Aorta (tissue), 5 donors: Measurements from ENCODE around the gene SLC25A26. TPM values are rescaled to one million over a fixed set of nuclear protein-coding genes. Genes with fewer than 3 reads are reported as not detected.

Experiments
- ATAC-seq: fragments of 200-7000 bp; cut with Tn5 transposase; one replicate; pipeline ENCODE4 v1.9.1; 2022; ENCODE audit warnings: moderate library complexity; ENCODE audit not compliant: low FRiP score
- DNase-seq, 2 donors: peaks; one replicate each; pipeline ENCODE4 v3.0.0-alpha.2; 2020
- H3K27ac ChIP-seq, 2 donors: one replicate each; pipeline ENCODE4 v1.5.1; 2013; ENCODE audit warnings: low read length in 2 of 2, mild to moderate bottlenecking in 2 of 2, moderate library complexity in 2 of 2, control low read depth in 1 of 2, inconsistent platforms in 1 of 2, low read depth in 1 of 2
- H3K27me3 ChIP-seq, 2 donors: one replicate each; pipeline ENCODE4 v1.6.1; 2013; ENCODE audit warnings: control low read depth in 1 of 2, low read length in 1 of 2, mild to moderate bottlenecking in 1 of 2, moderate library complexity in 1 of 2; ENCODE audit not compliant: insufficient read depth in 2 of 2, control insufficient read depth in 1 of 2
- H3K36me3 ChIP-seq, 2 donors: one replicate each; pipeline ENCODE4 v1.6.1; 2013; ENCODE audit warnings: control low read depth in 1 of 2, low read length in 1 of 2, mild to moderate bottlenecking in 1 of 2; ENCODE audit not compliant: insufficient read depth in 2 of 2, control insufficient read depth in 1 of 2
- H3K4me1 ChIP-seq, 2 donors: one replicate each; pipeline ENCODE4 v1.6.1; 2013; ENCODE audit warnings: low read length in 2 of 2, control low read depth in 1 of 2, mild to moderate bottlenecking in 1 of 2, moderate library complexity in 1 of 2; ENCODE audit not compliant: insufficient read depth in 2 of 2, control insufficient read depth in 1 of 2
- H3K4me3 ChIP-seq, 2 donors: one replicate each; pipeline ENCODE4 v1.5.1; 2013; ENCODE audit warnings: low read length in 2 of 2, control low read depth in 1 of 2, mild to moderate bottlenecking in 1 of 2
- H3K9me3 ChIP-seq: one replicate; pipeline ENCODE4 v1.6.1; 2013; ENCODE audit warnings: mild to moderate bottlenecking, low read length; ENCODE audit not compliant: control insufficient read depth
- WGBS, 2 donors: extraction: QIAGEN DNeasy Blood & Tissue Kit; methylation state at CpG; one replicate each; pipeline ENCODE4 v1.1.7; 2013; 5-methylcytosine and 5-hydroxymethylcytosine counted together
- intact Hi-C, 2 donors: fragments of 100-400 bp; cut with DNase I; formaldehyde crosslinking; loops; one replicate each; pipeline versions ENCODE4 v1.14.2 to v1.15.0; 2022
- polyA plus RNA-seq, 2 donors: library from polyadenylated mRNA; stranded (reverse); fragments of 200-250 nt; gene quantifications; one replicate each; pipeline ENCODE4 v1.2.3, GENCODE V29; 2013
- total RNA-seq, 2 donors: library from RNA; stranded (reverse); fragmentation: NEBNext Ultra II Directional; extraction: Animal tissue kit (Norgen Biotek cat#: 25700); gene quantifications; one replicate each; pipeline ENCODE4 v1.2.1, GENCODE V29; 2021
- donor health status: healthy with polysubstance abuse.
- donor health status: Bipolar disorder and iron deficiency.
- donor health status: DM: no; HTN: no; CAD: no.
- donor health status: DM: no; HTN: no; CAD: no.
- donor health status: DM: yes; HTN: yes; CAD: no.

SLC25A26 gene
- total and polyA plus RNA-seq, 4 donors: 14.9 to 17.5 (median 16.7) TPM

DNA sequence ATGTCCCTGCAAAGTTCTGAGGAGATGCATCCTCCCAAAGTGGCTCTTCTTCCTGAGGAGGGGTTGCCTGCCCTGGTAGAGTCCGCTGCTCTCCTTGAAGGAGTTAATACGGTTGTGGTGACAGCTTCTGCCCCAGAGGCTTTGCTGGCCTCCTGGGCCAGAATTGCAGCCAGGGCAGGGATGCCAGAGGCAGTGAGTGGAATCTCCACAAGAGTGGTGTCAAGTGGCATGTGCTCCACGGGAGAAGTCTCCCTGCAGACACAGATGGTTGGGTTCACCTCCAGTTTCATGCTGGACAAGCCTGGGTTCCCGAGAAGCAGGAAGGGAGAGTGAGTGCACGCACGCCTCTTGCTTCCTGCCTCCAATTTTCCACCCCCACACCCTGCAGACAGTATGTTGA, 105.5 kb downstream of the SLC25A26 start:
- Histone ChIP-seq H3K36me3 (no peaks in the 10 kb centered on the region), H3K27me3 (no peaks in the 10 kb centered on the region), H3K27ac (no peak overlapping the region), H3K4me3 (no peak overlapping the region), H3K9me3 (peaks cover 2% of the 10 kb centered on the region), H3K4me1 (no peaks in the 10 kb centered on the region)
- intact Hi-C loops: no loop called here
- ATAC-seq (no peak), DNase-seq (no peak)
- 94% methylated on average over 6 of the region's 6 CpGs for WGBS, 2 donors

DNA sequence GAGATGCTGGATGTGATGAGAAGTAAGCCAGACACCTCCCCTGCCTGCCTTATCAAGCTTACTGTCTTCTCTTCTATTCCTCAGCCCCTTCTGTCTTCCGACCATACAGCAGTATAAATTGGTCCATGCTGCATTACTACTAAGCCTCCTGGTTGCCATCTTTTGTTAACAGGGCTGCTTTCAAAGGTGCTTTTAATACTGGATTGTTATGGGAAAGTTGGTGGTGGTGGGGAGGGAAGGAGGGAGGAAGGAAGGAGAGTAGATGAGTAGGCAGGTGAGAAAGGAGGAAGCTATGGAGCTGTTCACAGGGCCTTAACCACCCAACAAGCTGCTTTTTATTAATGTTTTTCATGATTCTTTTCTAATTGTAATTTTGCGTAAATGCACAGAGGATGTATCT, 114.9 kb downstream of the SLC25A26 start:
- Histone ChIP-seq H3K27me3 (no peaks in the 10 kb centered on the region), H3K9me3 (no peaks in the 10 kb centered on the region), H3K4me3 (no peak overlapping the region), H3K36me3 (no peaks in the 10 kb centered on the region), H3K4me1 (no peaks in the 10 kb centered on the region), H3K27ac (no peak overlapping the region)
- ATAC-seq (no peak), DNase-seq (no peak)
- intact Hi-C loops: no loop called here
- WGBS, 2 donors: 98 to 99% methylated on average over 2 of the region's 2 CpGs

DNA sequence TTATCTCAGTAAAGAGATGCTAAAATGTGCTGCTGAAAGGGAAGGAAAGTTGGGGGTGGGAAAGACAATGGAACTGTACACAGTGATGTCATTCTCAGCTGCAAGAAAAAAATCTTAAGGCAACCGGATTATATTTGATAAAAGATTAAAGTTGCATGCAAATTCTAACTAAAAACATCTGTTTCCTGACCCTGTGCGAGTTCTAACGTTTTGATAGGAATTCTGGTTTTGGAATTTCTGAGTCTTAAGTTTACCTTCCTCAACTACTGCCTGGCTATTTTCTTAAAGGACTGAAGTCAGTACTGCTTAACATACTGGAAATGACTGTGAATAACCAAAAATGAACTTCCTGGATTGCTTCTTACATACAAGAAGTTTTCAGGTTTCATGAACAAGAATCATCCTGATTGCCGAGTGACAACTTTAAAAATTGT, 115.5 kb downstream of the SLC25A26 start:
- H3K4me3 ChIP-seq: no peak overlapping the region
- WGBS, 2 donors: 9 to 10% methylated on average over 4 of the region's 4 CpGs
- no peaks in the 10 kb centered on the region for H3K27me3 ChIP-seq
- no peaks in the 10 kb centered on the region for H3K9me3 ChIP-seq
- ATAC-seq (no peak), DNase-seq (no peak)
- H3K4me1 ChIP-seq: no peaks in the 10 kb centered on the region
- no peaks in the 10 kb centered on the region for H3K36me3 ChIP-seq
- no peak overlapping the region for H3K27ac ChIP-seq
- intact Hi-C loops: no loop called here

DNA sequence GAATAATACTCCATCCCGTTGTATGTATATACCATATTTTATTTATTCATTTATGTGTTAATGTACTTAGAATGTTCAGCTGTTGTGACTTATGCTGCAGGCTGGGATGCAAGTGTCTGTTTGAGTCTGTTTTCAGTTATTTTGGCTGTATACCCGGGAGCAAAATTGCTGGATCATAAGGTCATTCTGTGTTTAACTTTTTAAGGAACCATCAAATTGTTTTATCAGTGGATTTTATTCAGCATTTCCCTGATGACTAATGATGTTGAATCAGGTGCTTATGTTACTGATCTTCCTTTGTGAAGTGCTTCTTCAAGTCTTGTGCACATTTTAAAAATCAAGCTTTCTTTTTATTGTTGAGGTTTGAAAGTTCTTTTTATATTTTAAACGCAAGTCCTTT, 118.1 kb downstream of the SLC25A26 start:
- intact Hi-C loops: no loop called here
- ATAC-seq (no peak), DNase-seq (no peak)
- H3K4me1 ChIP-seq: no peaks in the 10 kb centered on the region
- H3K4me3 ChIP-seq: no peak overlapping the region
- H3K27ac ChIP-seq: no peak overlapping the region
- no peaks in the 10 kb centered on the region for H3K27me3 ChIP-seq
- H3K9me3 ChIP-seq: no peaks in the 10 kb centered on the region
- H3K36me3 ChIP-seq: no peaks in the 10 kb centered on the region
- 83% methylated on average over 3 of the region's 3 CpGs for WGBS, 2 donors

DNA sequence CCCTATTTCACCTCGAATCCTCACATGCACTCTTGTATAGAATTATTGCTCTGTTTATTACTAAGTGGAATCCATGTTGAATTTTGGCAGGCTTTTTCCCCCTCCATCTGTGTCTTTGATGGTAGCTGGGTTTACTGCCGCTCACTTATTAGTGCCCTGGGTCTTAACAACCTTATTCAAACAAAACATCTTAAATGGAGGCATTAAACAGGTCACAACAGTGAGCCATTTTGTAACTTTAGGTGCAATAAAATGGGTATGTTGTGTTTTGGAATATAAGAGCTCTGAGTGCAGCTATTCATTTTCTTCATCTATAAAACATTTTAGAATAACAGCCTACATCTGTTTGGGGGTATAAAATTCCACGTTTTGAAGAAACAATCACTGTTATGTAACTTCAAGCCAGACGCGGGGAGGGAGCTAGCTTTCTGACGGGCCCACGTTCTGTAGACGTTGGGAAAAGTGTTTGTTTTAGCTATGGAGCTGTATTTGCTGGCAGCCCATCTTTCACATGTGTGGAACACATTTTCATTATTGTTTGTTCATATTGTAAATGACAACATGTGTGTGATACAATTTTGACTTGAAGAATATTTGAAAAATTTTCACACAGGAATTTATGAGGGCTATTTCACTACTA, 122.0 kb downstream of the SLC25A26 start:
- no peak overlapping the region for H3K27ac ChIP-seq
- no peak overlapping the region for H3K4me3 ChIP-seq
- ATAC-seq (no peak), DNase-seq (no peak)
- 79 to 82% methylated on average over 8 of the region's 8 CpGs for WGBS, 2 donors
- no peaks in the 10 kb centered on the region for H3K27me3 ChIP-seq
- H3K4me1 ChIP-seq: no peaks in the 10 kb centered on the region
- no peaks in the 10 kb centered on the region for H3K9me3 ChIP-seq
- no peaks in the 10 kb centered on the region for H3K36me3 ChIP-seq
- intact Hi-C loops: no loop called here

DNA sequence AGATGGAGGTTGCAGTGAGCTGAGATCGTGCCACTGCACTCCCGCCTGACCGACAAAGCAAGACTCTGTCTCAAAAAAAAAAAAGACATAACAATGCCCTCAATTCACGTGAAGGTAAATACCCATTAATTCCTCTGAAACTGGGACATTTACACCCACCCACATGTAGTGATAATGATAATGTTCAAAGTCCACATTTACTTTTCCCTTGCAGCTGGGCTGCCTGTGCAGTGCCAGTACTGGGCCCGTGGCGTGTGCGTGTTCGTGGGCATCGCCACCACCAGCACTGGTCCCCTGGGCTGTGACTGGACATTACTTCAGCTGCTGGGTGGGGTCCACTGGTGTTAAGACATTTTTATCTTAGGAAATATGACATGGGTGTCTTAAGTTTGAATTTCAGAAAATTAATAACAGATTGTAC, 123.6 kb downstream of the SLC25A26 start:
- WGBS, 2 donors: 96 to 98% methylated on average over 9 of the region's 9 CpGs
- DNase-seq (no peak), ATAC-seq (no peak)
- Histone ChIP-seq H3K27me3 (no peaks in the 10 kb centered on the region), H3K36me3 (no peaks in the 10 kb centered on the region), H3K4me3 (no peak overlapping the region), H3K27ac (no peak overlapping the region), H3K4me1 (no peaks in the 10 kb centered on the region), H3K9me3 (no peaks in the 10 kb centered on the region)
- intact Hi-C loops: no loop called here

DNA sequence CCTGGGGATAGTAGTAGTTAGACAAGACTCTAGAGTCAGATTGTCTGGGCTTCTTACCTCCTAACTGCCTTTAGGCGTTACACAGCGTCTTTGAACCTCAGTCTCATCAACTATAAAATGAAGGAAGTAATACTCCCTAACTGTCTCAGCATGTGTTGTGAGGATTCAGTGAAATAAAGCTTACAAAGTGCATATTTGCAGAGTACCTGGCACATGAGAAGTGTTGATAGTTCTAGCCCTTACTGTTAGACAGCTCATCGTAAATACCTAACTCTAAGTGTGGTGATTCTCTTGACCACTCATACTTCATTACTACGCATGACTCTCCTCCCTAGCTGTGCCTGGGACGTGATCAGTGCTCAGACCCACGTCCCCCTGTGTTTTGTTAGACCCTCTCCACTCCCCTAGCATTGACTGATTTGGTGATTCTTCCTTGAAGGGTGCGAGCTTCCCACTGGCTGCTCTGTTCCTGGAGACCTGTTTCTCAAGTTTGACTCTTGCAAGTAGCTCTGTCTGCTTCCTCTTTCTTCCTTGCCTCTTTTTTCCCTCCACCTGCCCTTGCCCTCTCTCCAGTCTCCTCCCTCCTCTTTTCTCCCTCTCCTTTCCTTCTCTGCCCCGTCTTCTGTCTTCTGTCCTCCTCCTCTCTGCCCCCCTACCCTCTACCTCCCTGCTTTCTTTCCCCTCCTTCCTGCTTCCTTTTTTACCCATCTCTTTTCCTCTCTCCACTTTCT, 124.2 kb downstream of the SLC25A26 start:
- DNase-seq: no peak
- no peaks in the 10 kb centered on the region for H3K4me1 ChIP-seq
- H3K27me3 ChIP-seq: no peaks in the 10 kb centered on the region
- no peak overlapping the region for H3K27ac ChIP-seq
- no peaks in the 10 kb centered on the region for H3K9me3 ChIP-seq
- no peak for ATAC-seq
- WGBS, 2 donors: 94% methylated on average over 8 of the region's 8 CpGs
- intact Hi-C loops: no loop called here
- no peak overlapping the region for H3K4me3 ChIP-seq
- H3K36me3 ChIP-seq: no peaks in the 10 kb centered on the region

DNA sequence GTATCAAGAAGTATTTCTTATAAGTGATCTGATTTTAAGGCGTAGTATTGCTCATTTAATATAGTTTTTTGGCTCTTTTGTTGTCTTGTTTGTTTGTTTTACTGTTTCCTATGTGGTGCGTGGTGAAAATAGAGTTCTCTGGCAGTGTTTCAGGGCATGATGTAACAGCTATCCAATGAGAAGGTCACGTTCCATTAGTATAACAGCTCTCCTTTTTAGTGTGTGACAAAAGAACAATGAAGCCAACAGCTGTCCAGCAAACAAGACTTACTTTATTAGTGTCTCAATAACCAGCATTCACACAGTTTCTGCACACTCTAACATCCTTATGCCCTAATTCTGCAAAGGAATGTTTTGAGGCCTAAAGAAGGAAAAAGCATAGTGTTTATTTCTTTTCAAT, 127.9 kb downstream of the SLC25A26 start:
- Histone ChIP-seq H3K9me3 (no peaks in the 10 kb centered on the region), H3K27me3 (no peaks in the 10 kb centered on the region), H3K4me3 (no peak overlapping the region), H3K36me3 (no peaks in the 10 kb centered on the region), H3K27ac (no peak overlapping the region), H3K4me1 (no peaks in the 10 kb centered on the region)
- intact Hi-C loops: no loop called here
- no peak for DNase-seq
- WGBS, 2 donors: 81 to 82% methylated on average over 3 of the region's 3 CpGs
- ATAC-seq: no peak

DNA sequence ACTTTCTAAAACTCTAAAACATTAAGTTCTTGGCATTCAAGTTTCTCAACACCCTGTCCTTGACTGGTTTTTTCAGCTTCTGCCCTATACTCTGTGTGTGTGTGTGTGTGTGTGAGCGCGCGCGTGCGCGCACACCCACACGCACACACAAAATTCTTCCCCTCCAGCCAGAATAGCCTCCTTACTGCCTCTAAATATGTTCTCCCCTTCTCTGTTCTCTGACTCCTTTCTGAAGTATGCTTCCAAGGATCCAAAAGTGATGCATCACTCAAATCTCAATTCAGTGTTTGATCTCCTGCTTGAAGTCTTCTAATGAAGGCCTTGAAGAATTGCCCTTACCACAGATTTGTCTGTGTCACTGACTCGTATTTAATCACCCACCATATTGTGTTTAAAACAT, 129.8 kb downstream of the SLC25A26 start:
- Histone ChIP-seq H3K36me3 (no peaks in the 10 kb centered on the region), H3K9me3 (no peaks in the 10 kb centered on the region), H3K27ac (no peak overlapping the region), H3K27me3 (no peaks in the 10 kb centered on the region), H3K4me1 (no peaks in the 10 kb centered on the region), H3K4me3 (no peak overlapping the region)
- 96 to 97% methylated on average over 8 of the region's 8 CpGs for WGBS, 2 donors
- DNase-seq (no peak), ATAC-seq (no peak)
- intact Hi-C loops: no loop called here
